ENCODE measurements around the gene PHKA2. TPM values are rescaled to one million over a fixed set of nuclear protein-coding genes. Genes with fewer than 3 reads are reported as not detected.
A peak's percentile ranks its signal among the peaks of the same experiment; 100 is the strongest.

Gene PHKA2
- total RNA-seq (10 to 100 TPM in 3 of 4 donors, 1 to 10 TPM in 1; 8.9 to 22.7 (median 15.2) TPM), polyA plus RNA-seq (10 to 100 TPM in 1 of 3 donors, 1 to 10 TPM in 2; 4.2 to 17.2 (median 7.8) TPM)

GRCh38 chrX:18983666-18984380 lies at the start of gene PHKA2:
Gene PHKA2 (minus strand): TSS chrX:18984114. CDS start chrX:18983932, 182 bp downstream.
- TF ChIP-seq EP300 (IDR thresholded peaks at IDR 0.05) (no peak), POLR2A (IDR thresholded peaks at IDR 0.05) (no peak), CTCF (IDR thresholded peaks at IDR 0.05) (no peak), POLR2AphosphoS5 (IDR thresholded peaks at IDR 0.05) (no peak)
- H3K27ac ChIP-seq = peak within 1 kb of the TSS; percentile 86 to 90 (median 88)
- WGBS, 2 donors = 0 to 1% methylated on average over 64 of the region's 64 CpGs
- peaks cover 0 to 5% (median 0%) of the 10 kb centered on the region in 3 donors for H3K27me3 ChIP-seq
- peak within 1 kb of the TSS; percentile 47 to 74 (median 70) for H3K4me3 ChIP-seq
- intact Hi-C loops (cut with DNase I) = loop anchor here (10.0 kb wide), 2 partner anchors 309 to 361 kb away; partner anchors contain the start of genes PDHA1 and RS1
- peaks cover 0 to 11% (median 6%) of the 10 kb centered on the region in 4 donors for H3K4me1 ChIP-seq
- H3K36me3 ChIP-seq = no peaks in the 10 kb centered on the region
- peak; percentile 70 for DNase-seq
- no peaks in the 10 kb centered on the region for H3K9me3 ChIP-seq

GRCh38 chrX:19030805-19031204 lies 46.9 kb upstream of the PHKA2 start:
- WGBS, 2 donors = 87 to 91% methylated on average over 3 of the region's 3 CpGs
- H3K4me1 ChIP-seq = no peaks in the 10 kb centered on the region
- TF ChIP-seq CTCF (IDR thresholded peaks at IDR 0.05) (no peak), POLR2AphosphoS5 (IDR thresholded peaks at IDR 0.05) (no peak), EP300 (IDR thresholded peaks at IDR 0.05) (no peak), POLR2A (IDR thresholded peaks at IDR 0.05) (no peak)

GRCh38 chrX:19028560-19028959 lies 44.6 kb upstream of the PHKA2 start:
- Histone ChIP-seq H3K9me3 (no peaks in the 10 kb centered on the region), H3K27me3 (no peaks in the 10 kb centered on the region), H3K4me1 (no peaks in the 10 kb centered on the region), H3K4me3 (no peak overlapping the region), H3K36me3 (no peaks in the 10 kb centered on the region), H3K27ac (no peak overlapping the region)
- TF ChIP-seq POLR2AphosphoS5 (IDR thresholded peaks at IDR 0.05) (no peak), POLR2A (IDR thresholded peaks at IDR 0.05) (no peak), CTCF (IDR thresholded peaks at IDR 0.05) (no peak), EP300 (IDR thresholded peaks at IDR 0.05) (no peak)
- 36 to 85% methylated on average over 6 of the region's 6 CpGs for whole genome bisulfite sequencing, 2 donors
- DNase-seq = no peak
- intact Hi-C loops (cut with DNase I) = no loop called here

More at GRCh38 chrX:19030805-19031204, 46.9 kb upstream of the PHKA2 start:
- no peaks in the 10 kb centered on the region for H3K36me3 ChIP-seq
- no peak overlapping the region for H3K4me3 ChIP-seq
- DNase-seq = no peak
- H3K27ac ChIP-seq = no peak overlapping the region
- intact Hi-C loops (cut with DNase I) = no loop called here
- no peaks in the 10 kb centered on the region for H3K9me3 ChIP-seq
- H3K27me3 ChIP-seq = no peaks in the 10 kb centered on the region

GRCh38 chrX:19024366-19024765 lies 40.5 kb upstream of the PHKA2 start:
- no peak overlapping the region for H3K4me3 ChIP-seq
- TF ChIP-seq EP300 (IDR thresholded peaks at IDR 0.05) (no peak), POLR2A (IDR thresholded peaks at IDR 0.05) (no peak), CTCF (IDR thresholded peaks at IDR 0.05) (no peak), POLR2AphosphoS5 (IDR thresholded peaks at IDR 0.05) (no peak)
- H3K27me3 ChIP-seq = no peaks in the 10 kb centered on the region
- no peaks in the 10 kb centered on the region for H3K9me3 ChIP-seq
- no peak for DNase-seq
- H3K36me3 ChIP-seq = no peaks in the 10 kb centered on the region
- intact Hi-C loops (cut with DNase I) = no loop called here
- H3K27ac ChIP-seq = no peak overlapping the region
- WGBS, 2 donors = 87 to 94% methylated on average over 4 of the region's 4 CpGs
- H3K4me1 ChIP-seq = no peaks in the 10 kb centered on the region

Data from sigmoid colon (tissue), 7 donors.